Sigmoid colon (tissue), 7 donors: ENCODE data around the gene LAMB3. TPM values are rescaled to one million over a fixed set of nuclear protein-coding genes. Genes with fewer than 3 reads are reported as not detected.

Source experiments
- DNase-seq: peaks from one replicate; pipeline ENCODE4 v3.0.0-alpha.2; 2019
- H3K27ac ChIP-seq, 4 donors: fragments of 200-600 bp; sonication (generic); one replicate each; pipeline ENCODE4 v1.5.1; 2016 to 2019; ENCODE audit warnings: mild to moderate bottlenecking in 1 of 4
- H3K27me3 ChIP-seq, 3 donors: fragments of 200-600 bp; sonication (generic); one replicate each; pipeline ENCODE4 v1.5.1; 2019; ENCODE audit warnings: mild to moderate bottlenecking in 1 of 3
- H3K36me3 ChIP-seq, 4 donors: fragments of 200-600 bp; sonication (generic); one replicate each; pipeline ENCODE4 v1.5.1; 2016 to 2019
- H3K4me1 ChIP-seq, 4 donors: fragments of 200-600 bp; sonication (generic); one replicate each; pipeline ENCODE4 v1.5.1; 2017 to 2019
- H3K4me3 ChIP-seq, 4 donors: fragments of 200-600 bp; sonication (generic); one replicate each; pipeline ENCODE4 v1.5.1; 2017 to 2019; ENCODE audit warnings: mild to moderate bottlenecking in 2 of 4, moderate library complexity in 1 of 4
- H3K9me3 ChIP-seq, 4 donors: fragments of 200-600 bp in 3 of 4; sonication (generic) in 3 of 4; one replicate each; pipeline versions ENCODE4 v1.5.1 to v1.6.1; 2013 to 2019
- EP300 ChIP-seq, 4 donors: sonication (generic); formaldehyde crosslinking; IDR thresholded peaks; one replicate each; pipeline ENCODE4 v1.6.1; 2017; ENCODE audit warnings: antibody characterized with exemption in 4 of 4
- POLR2A ChIP-seq, 2 donors: fragments of 450-650 bp; IDR thresholded peaks; one replicate each; pipeline ENCODE4 v1.6.1; 2016; ENCODE audit warnings: antibody characterized with exemption in 2 of 2, mild to moderate bottlenecking in 2 of 2, moderate library complexity in 2 of 2
- POLR2AphosphoS5 ChIP-seq, 4 donors: sonication (generic); formaldehyde crosslinking; IDR thresholded peaks; one replicate each; pipeline ENCODE4 v1.6.1; 2017; ENCODE audit warnings: antibody characterized with exemption in 4 of 4
- WGBS, 2 donors: extraction: QIAGEN DNeasy Blood & Tissue Kit; methylation state at CpG; one replicate each; pipeline ENCODE4 v1.1.7; 2013; 5-methylcytosine and 5-hydroxymethylcytosine counted together
- intact Hi-C: fragments of 100-400 bp; cut with DNase I; formaldehyde crosslinking; loops from one replicate; pipeline ENCODE4 v1.15.1; 2023
- polyA plus RNA-seq, 3 donors: library from polyadenylated mRNA; stranded (reverse); fragments of 200-250 nt; gene quantifications; one replicate each; pipeline ENCODE4 v1.2.3, GENCODE V29; 2013
- total RNA-seq, 4 donors: library from RNA; depleted of rRNA; stranded (reverse); fragments of >200 nt; gene quantifications; one replicate each; pipeline ENCODE4 v1.1.0, GENCODE V29; 2016
- TF ChIP-seq, protein P1 (sequence below), 4 experiments: fragments of 450-650 bp in 3 of 4; fragments of 200-600 bp in 1 of 4; IDR thresholded peaks; one replicate each; pipeline ENCODE4 v1.5.1; 2016 to 2019; ENCODE audit warnings: antibody characterized with exemption in 4 of 4, mild to moderate bottlenecking in 3 of 4, moderate library complexity in 2 of 4
- donor health status: healthy with polysubstance abuse.
- donor health status: Bipolar disorder and iron deficiency.
- donor health status: healthy.

The LAMB3 gene
- total and polyA plus RNA-seq, 7 donors: 0.14 to 49.4 (median 9.3) TPM; not detected in 1

DNA sequence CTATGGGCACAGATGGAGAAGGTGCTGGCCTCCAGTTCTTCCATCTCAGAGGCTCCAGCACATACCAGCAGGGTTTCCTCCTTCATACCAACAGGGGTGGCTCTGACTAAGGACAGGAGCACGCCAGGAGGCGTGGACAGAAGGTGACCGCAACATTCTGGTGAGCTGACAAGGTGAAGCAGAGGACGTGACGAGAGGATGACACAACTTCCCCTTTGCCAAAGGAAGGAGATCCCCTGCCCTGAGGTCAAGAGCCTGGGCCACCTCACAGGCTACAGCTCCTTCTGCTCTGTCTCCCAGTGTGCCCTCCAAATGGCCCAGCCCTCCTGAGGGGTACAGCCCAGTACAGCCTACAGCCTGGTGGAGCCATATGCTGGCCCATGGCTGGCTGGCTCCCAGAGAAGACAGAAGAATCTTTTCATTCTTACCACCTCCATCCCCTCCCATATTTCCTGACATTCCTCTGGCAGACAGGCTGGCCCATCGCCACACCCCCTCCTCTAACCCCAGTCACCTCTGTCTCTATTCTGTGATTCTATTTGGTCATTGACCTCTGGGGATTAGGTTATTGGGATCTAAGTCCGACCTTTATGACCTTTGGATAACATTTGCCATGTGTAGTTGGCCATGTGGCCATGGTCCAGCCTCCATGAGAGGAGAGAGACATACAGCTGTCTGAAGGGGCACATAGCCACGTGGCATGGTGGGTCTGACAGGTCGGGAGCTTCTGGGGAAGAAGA lies 5.1 kb upstream of the LAMB3 start:
- intact Hi-C loops: no loop called here
- no peak overlapping the region for H3K27ac ChIP-seq
- WGBS, 2 donors: 80 to 89% methylated on average over 9 of the region's 9 CpGs
- H3K4me1 ChIP-seq: peaks cover 0 to 10% (median 5%) of the 10 kb centered on the region in 4 donors
- no peaks in the 10 kb centered on the region for H3K9me3 ChIP-seq
- DNase-seq: no peak
- no peaks in the 10 kb centered on the region for H3K27me3 ChIP-seq
- TF ChIP-seq POLR2A (IDR thresholded peaks at IDR 0.05) (no peak), EP300 (IDR thresholded peaks at IDR 0.05) (no peak), POLR2AphosphoS5 (IDR thresholded peaks at IDR 0.05) (no peak)
- TF ChIP-seq, protein P1, sequence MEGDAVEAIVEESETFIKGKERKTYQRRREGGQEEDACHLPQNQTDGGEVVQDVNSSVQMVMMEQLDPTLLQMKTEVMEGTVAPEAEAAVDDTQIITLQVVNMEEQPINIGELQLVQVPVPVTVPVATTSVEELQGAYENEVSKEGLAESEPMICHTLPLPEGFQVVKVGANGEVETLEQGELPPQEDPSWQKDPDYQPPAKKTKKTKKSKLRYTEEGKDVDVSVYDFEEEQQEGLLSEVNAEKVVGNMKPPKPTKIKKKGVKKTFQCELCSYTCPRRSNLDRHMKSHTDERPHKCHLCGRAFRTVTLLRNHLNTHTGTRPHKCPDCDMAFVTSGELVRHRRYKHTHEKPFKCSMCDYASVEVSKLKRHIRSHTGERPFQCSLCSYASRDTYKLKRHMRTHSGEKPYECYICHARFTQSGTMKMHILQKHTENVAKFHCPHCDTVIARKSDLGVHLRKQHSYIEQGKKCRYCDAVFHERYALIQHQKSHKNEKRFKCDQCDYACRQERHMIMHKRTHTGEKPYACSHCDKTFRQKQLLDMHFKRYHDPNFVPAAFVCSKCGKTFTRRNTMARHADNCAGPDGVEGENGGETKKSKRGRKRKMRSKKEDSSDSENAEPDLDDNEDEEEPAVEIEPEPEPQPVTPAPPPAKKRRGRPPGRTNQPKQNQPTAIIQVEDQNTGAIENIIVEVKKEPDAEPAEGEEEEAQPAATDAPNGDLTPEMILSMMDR (IDR thresholded peaks at IDR 0.05): no peak
- H3K36me3 ChIP-seq: no peaks in the 10 kb centered on the region
- no peak overlapping the region for H3K4me3 ChIP-seq

- no peaks in the 10 kb centered on the region for H3K27me3 ChIP-seq
- no peaks in the 10 kb centered on the region for H3K9me3 ChIP-seq
- TF ChIP-seq POLR2A (IDR thresholded peaks at IDR 0.05) (no peak), POLR2AphosphoS5 (IDR thresholded peaks at IDR 0.05) (no peak), EP300 (IDR thresholded peaks at IDR 0.05) (no peak)
- TF ChIP-seq, protein P1 (IDR thresholded peaks at IDR 0.05): no peak
- peaks cover 0 to 21% (median 14%) of the 10 kb centered on the region in 4 donors for H3K4me1 ChIP-seq
- H3K4me3 ChIP-seq: no peak overlapping the region
- intact Hi-C loops: no loop called here
- H3K27ac ChIP-seq: no peak overlapping the region
- no peak for DNase-seq
- no peaks in the 10 kb centered on the region for H3K36me3 ChIP-seq
- 66 to 82% methylated on average over 9 of the region's 9 CpGs for WGBS, 2 donors
These were observed 3.4 kb upstream of the LAMB3 start for GRCh38 chr1:209655411-209656231.

- no peak for DNase-seq
- no peak overlapping the region for H3K4me3 ChIP-seq
- no peaks in the 10 kb centered on the region for H3K36me3 ChIP-seq
- H3K4me1 ChIP-seq: peaks cover 0 to 31% (median 21%) of the 10 kb centered on the region in 4 donors
- no peaks in the 10 kb centered on the region for H3K9me3 ChIP-seq
- TF ChIP-seq POLR2A (IDR thresholded peaks at IDR 0.05): no peak
- no peak for TF ChIP-seq POLR2AphosphoS5 (IDR thresholded peaks at IDR 0.05)
- TF ChIP-seq EP300 (IDR thresholded peaks at IDR 0.05): no peak
- TF ChIP-seq, protein P1 (IDR thresholded peaks at IDR 0.05): no peak
- no peaks in the 10 kb centered on the region for H3K27me3 ChIP-seq
- WGBS, 2 donors: 18 to 73% methylated on average over 7 of the region's 7 CpGs
- intact Hi-C loops: no loop called here
- H3K27ac ChIP-seq: no peak overlapping the region
These were observed 1.7 kb upstream of the LAMB3 start for GRCh38 chr1:209653915-209654351.

GRCh38 chr1:209652873-209653401 lies 712 bp upstream of the LAMB3 start:
- TF ChIP-seq, protein P1 (IDR thresholded peaks at IDR 0.05): no peak
- TF ChIP-seq POLR2A (IDR thresholded peaks at IDR 0.05): peak in 1 of 2 donors; percentile 36
- 12 to 56% methylated on average over 3 of the region's 3 CpGs for WGBS, 2 donors
- no peak overlapping the region for H3K4me3 ChIP-seq
- peak; percentile 73 for DNase-seq
- H3K36me3 ChIP-seq: no peaks in the 10 kb centered on the region
- H3K4me1 ChIP-seq: peaks cover 0 to 39% (median 25%) of the 10 kb centered on the region in 4 donors
- no peaks in the 10 kb centered on the region for H3K27me3 ChIP-seq
- peak overlapping the region in 2 of 4 donors; percentile 30 to 38 for H3K27ac ChIP-seq
- intact Hi-C loops: no loop called here
- H3K9me3 ChIP-seq: no peaks in the 10 kb centered on the region
